GM12875 (cell line): ENCODE measurements around the gene PPP2R5C.
A peak's percentile ranks its signal among the peaks of the same experiment; 100 is the strongest.

ENCODE experiments used
- H3K4me3 ChIP-seq: one replicate; pipeline ENCODE4 v1.5.1; 2011; ENCODE audit warnings: low read depth, low read length, control low read depth
- CTCF ChIP-seq: IDR thresholded peaks from 2 replicates; pipeline ENCODE4 v1.5.1; 2011; ENCODE audit warnings: low read depth, mild to moderate bottlenecking, control low read depth, inconsistent platforms, low read length, moderate library complexity, borderline replicate concordance; ENCODE audit not compliant: insufficient read depth

The PPP2R5C gene

GRCh38 chr14:101815994-101816393 lies 54.5 kb downstream of the PPP2R5C start:
- no peak for TF ChIP-seq CTCF

GRCh38 chr14:101817501-101818001 lies 56.0 kb downstream of the PPP2R5C start:
- TF ChIP-seq CTCF: no peak
- no peak overlapping the region for H3K4me3 ChIP-seq

More at GRCh38 chr14:101815994-101816393, 54.5 kb downstream of the PPP2R5C start:
- H3K4me3 ChIP-seq: no peak overlapping the region

- no peak overlapping the region for H3K4me3 ChIP-seq
- TF ChIP-seq CTCF: no peak
Measured at GRCh38 chr14:101819251-101819990, 57.9 kb downstream of the PPP2R5C start.

GRCh38 chr14:101820283-101820798 lies 58.8 kb downstream of the PPP2R5C start:
- no peak for TF ChIP-seq CTCF
- H3K4me3 ChIP-seq: no peak overlapping the region

GRCh38 chr14:101821528-101821927 lies 60.0 kb downstream of the PPP2R5C start:
- H3K4me3 ChIP-seq: no peak overlapping the region
- TF ChIP-seq CTCF: no peak

GRCh38 chr14:101823066-101823465 lies 61.6 kb downstream of the PPP2R5C start:
- H3K4me3 ChIP-seq: peak overlapping the region; percentile 23
- no peak for TF ChIP-seq CTCF
